ENCODE measurements around the gene FAM174C.

GRCh38 chr19:1262623-1263123 lies 12.7 kb upstream of the FAM174C start:
- TF ChIP-seq POLR2A (IDR thresholded peaks at IDR 0.05) = no peak
- TF ChIP-seq, protein P1, sequence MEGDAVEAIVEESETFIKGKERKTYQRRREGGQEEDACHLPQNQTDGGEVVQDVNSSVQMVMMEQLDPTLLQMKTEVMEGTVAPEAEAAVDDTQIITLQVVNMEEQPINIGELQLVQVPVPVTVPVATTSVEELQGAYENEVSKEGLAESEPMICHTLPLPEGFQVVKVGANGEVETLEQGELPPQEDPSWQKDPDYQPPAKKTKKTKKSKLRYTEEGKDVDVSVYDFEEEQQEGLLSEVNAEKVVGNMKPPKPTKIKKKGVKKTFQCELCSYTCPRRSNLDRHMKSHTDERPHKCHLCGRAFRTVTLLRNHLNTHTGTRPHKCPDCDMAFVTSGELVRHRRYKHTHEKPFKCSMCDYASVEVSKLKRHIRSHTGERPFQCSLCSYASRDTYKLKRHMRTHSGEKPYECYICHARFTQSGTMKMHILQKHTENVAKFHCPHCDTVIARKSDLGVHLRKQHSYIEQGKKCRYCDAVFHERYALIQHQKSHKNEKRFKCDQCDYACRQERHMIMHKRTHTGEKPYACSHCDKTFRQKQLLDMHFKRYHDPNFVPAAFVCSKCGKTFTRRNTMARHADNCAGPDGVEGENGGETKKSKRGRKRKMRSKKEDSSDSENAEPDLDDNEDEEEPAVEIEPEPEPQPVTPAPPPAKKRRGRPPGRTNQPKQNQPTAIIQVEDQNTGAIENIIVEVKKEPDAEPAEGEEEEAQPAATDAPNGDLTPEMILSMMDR (IDR thresholded peaks at IDR 0.05) = no peak
- no peak for TF ChIP-seq POLR2AphosphoS5 (IDR thresholded peaks at IDR 0.05)
- TF ChIP-seq EP300 (IDR thresholded peaks at IDR 0.05) = no peak
